Endometrial microvascular endothelial cells (primary cell): ENCODE measurements around the gene POLR1D. TPM values are rescaled to one million over a fixed set of nuclear protein-coding genes. Genes with fewer than 3 reads are reported as not detected.

ENCODE experiments used
- in situ Hi-C: cut with HindIII; loops from 2 replicates; pipeline ENCODE4 v1.10.0; 2017; ENCODE audit warnings: low sequenced_read_pairs, low pct_unique_long_range_greater_than_20kb; ENCODE audit errors: inconsistent ontology term
- total RNA-seq: library from RNA; depleted of rRNA; stranded (reverse); fragments of >200 nt; gene quantifications from one replicate; pipeline ENCODE4 v1.2.3, GENCODE V29; 2015; ENCODE audit errors: inconsistent ontology term

POLR1D gene
- total RNA-seq, 1 donor from 2014 or later = 82.2 TPM

DNA sequence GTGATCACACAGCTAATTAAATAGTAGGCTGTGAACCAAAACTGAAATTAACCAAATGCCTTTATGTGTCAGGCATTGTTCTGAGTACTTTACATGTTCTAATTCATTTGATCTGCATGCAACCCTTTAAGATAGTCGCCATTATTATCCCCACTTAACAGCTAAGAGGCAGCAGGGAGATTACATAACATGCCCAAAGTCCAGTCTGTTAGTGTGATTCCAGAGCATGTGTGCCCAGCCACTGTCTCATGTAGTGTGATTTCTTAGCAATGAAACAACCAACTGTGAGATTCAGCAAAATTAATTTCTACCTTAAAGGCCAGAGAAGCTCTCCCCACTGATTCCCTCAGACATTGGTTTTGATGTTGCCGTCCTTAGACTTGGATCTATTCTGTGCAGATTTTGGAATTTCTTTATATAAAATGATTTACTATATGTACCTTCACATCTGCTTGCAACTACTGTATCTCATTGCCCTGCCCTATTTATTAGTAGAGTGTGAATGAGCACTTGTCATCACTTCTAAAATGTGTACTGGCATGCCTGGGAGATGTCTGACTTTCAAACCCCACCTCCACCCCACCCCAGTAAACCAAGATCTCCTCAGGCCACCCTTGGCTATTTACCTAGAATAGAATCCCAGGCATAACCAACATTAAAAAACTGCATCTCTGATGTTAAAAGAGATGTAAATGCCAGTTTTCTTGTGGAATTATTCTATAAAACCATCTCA, 41.2 kb downstream of the POLR1D start:
- in situ Hi-C loops = no loop called here

DNA sequence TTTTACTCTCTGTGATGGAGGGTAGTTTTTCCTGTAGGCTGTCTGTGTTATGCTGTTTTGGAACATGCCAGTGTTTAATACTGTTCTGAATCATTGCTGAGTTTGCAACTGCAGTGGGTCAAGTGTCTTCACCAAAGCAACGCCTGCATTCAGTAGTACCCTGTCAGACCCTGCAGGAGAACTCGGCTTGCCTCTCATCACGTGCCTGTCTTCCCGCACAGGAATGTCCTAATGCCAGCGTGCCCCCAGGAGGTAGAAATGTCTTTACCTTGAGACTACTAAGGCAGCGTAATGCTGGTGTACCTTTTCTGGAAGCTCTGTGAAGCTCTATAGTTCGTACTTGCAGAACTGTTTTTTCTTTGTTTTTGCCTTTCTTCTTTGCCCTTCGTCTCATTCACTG, 42.3 kb downstream of the POLR1D start:
- in situ Hi-C loops = no loop called here

DNA sequence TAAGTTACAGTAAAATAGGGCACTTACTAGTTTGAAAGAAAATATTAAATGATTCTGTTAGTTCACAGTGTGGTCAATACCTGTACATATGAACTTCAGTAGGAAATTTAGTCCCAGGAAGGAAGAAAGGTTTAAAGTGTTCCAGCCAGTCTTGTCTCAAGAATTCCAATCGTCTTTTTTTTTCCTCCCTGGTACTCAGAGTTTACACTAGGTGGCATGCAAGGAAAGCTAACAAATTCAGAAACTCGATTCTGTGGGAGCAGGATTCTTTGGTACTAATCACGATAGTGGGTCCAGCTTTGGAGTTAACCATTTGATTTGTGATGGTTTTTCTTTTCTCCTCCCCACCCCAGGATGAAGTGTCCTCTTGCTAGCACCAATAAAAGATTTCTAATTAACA, 43.6 kb downstream of the POLR1D start:
- in situ Hi-C loops = no loop called here

DNA sequence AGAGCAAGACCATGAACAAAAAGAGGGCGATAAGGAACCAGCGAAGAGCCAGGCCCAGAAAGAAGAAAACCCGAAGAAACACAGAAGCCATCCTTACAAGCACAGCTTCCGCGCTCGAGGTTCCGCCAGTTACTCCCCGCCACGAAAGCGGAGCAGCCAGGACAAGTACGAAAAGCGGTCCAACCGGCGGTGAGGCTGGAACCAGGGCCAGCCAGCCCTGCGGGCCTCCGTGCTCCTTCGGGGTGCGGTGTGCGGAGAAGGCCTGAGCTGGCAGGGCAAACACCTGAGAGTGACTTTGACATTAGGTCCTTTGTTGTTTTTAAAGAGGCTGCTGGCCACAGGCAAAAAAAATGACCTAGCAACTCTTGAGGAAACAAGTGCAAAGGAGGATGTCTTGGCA, 44.1 kb downstream of the POLR1D start:
- in situ Hi-C loops = no loop called here

DNA sequence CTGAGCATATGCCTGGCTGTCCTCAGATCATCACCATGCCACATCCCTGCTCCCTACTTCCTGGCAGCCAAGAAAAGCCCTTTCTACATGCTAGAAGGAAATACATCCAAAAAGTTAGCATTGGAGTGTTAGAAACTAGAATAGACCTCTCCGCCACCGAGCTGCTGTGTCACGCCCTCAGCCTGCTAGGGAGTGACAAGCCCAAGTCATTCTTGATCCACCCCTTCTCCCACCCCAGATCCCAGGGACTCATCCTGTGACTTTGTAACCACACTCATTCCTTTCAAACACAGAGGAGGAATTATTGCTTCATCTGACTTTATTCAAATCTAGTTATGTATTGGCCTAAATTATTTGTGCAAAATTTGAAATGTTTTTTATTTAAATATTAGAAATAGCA, 45.3 kb downstream of the POLR1D start:
- in situ Hi-C loops = no loop called here

DNA sequence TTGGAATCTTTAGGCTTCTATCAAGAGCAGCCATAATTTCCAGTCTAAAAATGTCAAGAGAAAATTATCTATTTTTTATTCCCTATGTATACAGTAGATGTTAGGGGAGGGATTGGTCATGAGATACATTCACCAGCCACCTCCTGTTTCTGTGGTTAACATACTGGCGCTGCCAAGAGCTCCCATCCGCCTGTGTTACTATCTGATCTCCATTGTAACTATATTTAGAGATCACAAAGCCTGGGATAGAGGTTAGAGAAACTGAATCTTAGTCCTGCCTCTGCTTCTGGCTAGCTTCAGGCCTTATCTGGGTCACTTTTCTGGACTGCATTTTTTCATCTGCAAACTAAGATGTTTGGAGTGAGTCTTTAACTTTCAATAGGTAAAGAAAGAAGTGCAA, 46.3 kb downstream of the POLR1D start:
- in situ Hi-C loops = no loop called here

DNA sequence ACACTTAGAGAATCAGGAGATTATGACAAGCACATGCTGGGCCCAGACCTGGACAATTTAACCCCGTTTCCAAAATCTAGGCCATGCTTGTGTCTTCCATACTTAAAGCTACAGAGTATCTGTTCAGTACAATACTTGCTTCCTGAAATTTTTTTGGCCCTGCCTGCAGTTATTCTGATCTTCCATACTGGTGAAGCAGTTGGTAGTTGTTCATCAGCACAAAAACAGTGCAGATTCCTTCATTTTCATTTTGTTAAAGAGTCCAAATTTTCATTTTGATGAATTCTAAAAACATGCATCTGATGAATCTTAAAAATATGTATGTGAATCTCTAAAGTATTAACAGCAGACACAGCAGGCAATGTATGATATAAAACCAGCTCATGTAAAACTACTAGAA, 49.2 kb downstream of the POLR1D start:
- in situ Hi-C loops = no loop called here

DNA sequence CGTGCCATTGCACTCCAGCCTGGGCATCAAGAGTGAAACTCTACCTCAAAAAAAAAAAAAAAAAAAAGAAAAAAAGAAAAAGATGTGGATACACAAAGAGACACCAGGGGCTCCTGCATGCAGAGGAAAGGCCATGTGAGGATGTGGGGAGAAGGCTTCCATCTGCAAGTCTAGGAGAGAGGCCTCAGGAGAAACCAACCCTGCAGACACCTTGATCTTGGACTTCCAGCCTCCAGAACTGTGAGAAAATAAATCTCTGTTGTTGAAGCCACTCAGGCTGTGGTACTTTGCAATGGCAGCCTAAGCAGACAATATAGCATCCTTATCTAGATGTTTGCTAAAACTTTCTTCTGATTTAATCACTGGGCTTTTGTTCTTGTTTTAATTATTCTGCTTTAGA, 50.3 kb downstream of the POLR1D start:
- in situ Hi-C loops = no loop called here

Other genes with a start within 250 kb of the POLR1D start
- gene GTF3A, start 197.3 kb upstream of the POLR1D start, total RNA-seq = 132 TPM
- 49.0 TPM for gene MTIF3, start 171.3 kb upstream of the POLR1D start, total RNA-seq
- 9.3 TPM for gene LNX2, start 1.4 kb upstream of the POLR1D start, total RNA-seq
- not detected for gene GSX1, start 170.6 kb downstream of the POLR1D start, total RNA-seq